Dedifferentiated amniotic fluid mesenchymal stem cell (primary cell): Measurements from ENCODE around the gene TGM1.

Source experiments
- DNase-seq: peaks from one replicate; pipeline ENCODE4 v3.0.0-alpha.2; 2016; ENCODE audit errors: extremely low spot score

The TGM1 gene

DNA sequence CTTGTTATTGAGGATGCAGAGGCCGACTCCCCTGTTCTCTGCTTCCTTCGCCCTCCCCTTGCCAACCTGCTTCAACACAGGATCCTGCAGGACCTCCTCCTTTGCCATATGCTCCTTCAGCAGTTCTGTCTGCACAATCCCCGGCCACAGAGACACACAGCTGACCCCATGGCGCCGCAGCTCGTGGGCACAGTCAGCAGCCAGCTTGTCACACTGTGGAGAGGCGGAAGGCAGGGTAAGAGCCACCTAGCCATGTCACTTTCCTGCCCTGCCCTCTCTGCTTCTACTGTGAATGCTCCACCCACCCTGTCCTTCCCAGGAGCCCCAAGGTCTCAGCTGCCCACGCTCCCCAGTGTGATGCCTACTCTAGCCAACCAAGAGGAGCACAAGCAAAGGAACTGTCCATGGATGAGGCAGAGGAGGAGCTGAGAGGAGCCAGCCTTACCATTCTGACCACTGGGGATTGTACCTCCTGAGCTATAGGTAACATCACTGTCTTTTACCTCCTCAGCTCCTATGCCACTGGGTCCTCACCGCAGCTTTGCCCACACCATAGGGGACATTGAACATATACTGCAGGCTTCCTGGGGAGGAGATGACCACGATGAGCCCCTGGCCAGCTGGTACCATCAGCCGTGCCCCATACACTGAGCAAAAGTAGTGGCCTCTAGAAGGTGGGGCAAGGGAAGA, 29.3 kb upstream of the TGM1 start:
- DNase-seq = no peak

DNA sequence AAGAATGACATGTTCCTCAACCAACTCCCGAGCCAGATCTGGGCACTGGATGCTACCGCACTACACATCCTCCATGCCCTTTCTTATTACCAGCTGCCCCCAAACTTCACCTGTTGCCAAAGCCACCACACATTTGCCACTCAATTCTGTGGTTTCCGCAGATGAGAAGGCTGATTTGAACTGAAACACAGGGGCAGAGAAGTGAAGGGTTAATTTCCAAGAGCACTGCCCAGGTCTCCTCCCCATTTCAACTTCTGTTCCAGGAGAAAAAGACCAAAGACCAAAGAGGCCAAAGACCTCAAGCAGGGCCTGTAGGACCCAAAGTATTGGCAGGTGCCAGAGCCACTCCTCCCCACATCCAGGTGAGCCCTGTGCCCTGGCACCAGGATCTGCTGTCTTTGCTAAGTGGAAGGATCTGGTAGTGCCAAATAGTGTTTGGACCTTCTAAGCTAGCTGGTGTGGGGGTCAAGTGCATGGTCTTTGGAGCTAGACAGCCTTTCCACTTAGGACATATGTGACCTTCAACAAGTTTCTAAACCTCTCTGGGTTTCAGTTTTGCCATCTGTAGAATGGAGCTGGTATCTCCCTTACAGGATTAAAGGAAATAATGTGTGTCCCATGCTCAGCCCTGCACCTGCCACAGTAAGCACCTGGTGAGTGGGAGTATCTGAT, 28.6 kb upstream of the TGM1 start:
- no peak for DNase-seq

DNA sequence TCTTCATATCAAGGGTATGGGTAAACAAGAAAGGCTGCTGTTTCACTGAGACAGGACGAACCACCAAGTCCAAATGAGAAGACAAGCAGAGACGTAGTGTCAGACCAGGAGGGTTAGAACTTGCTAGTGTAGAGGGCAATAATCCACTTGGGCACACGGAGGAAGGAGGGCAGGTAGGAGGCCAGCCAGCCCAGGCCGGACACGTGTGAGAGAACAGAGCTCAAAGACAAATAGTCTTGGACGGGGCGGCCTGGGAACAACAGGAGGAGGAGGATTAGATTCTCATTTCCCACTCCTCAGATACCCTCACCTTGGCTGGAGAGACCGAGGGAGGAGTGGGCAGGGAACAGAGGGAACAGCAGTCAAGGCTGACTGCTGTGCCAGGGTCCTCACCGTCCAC, 27.8 kb upstream of the TGM1 start:
- DNase-seq = no peak

DNA sequence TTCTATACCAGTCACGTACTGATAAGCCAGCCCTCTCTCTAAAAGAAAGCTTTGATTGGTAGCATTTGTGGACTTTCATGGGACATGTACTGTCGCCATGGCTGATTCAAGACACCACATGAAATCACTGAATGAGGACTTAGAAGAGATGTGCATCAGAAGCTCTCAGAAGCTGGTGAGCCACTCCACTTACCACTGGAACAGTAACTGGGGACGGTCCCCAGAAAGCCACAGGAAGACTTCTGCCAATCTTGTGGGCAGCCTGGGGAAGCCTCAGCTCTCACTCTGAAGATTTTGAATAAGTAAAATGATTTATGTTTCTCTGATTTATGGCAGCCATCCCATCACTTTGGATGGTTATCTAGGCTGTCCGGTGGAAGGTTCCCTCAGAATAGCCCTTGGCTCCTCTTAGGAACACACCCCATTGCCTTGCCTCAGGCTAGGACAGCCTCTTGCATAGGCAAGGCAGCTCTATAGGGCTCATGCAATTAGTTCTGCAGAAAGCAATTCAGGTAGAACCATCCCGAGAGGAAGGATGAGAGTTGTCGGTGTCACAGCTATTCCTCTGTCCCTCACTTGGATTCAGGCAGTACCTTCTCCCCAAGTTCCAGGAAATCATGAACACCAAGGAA, 26.8 kb upstream of the TGM1 start:
- DNase-seq = no peak

DNA sequence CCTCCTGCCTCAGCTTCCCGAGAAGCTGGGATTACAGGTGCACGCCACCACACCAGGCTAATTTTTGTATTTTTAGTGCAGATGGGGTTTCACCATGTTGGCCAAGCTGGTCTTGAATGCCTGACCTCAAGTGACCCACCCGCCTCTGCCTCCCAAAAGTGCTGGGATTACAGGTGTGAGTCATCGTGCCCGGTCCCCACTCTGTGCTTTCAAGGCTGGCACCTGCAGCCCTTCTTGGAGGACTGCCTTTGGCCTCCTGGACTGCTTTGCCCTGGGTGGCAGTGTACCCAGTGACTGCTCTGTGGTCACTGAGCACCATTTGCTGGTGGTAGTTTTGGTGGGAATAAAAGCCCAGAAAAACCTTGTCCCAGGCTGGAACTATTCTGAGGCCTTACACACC, 24.0 kb upstream of the TGM1 start:
- DNase-seq = no peak

DNA sequence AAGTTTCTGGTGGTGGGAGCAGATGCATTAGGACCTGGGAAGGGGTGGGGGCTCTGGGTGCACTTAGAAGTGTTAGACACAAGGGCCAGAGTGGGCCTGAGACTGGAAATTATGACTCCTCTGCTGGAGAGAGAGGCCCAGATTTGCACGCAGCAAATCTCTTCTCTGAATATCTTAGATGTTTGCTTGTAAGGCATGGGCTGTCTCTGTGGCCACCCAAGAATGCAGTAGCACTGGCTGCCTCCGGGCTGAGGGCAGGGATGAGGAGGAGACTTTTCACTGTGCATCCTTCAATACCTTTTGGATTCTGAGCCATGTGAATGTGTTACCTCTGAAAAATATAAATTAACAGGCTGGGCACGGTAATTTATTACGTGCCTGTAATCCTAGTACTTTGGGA, 22.4 kb upstream of the TGM1 start:
- DNase-seq = no peak

DNA sequence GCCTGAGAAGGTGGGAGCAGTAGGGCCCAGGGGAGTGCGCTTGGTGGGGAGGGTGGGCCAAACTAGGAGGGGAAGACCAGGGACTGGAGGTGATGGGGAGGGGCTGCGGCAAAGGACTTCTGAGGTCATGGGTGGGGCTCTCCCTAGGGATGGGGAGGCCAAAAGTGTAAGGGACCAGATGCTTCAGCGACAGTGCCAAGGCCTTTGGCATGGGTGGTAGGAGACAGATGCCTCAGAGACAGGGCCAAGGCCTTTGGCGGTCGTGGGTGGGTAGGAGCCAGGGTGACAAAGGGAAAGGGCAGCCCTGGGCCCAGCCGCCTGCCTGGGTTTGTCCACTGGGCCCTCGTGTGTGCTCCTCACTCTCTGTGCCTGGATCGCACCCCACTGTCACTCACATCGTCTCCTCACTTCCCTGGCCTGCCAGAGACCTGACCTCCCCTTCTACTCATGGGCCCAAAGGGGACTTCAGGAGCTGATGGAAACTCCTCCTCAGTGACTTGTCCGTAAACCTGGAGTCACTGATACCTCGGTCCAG, 21.6 kb upstream of the TGM1 start:
- DNase-seq = no peak

DNA sequence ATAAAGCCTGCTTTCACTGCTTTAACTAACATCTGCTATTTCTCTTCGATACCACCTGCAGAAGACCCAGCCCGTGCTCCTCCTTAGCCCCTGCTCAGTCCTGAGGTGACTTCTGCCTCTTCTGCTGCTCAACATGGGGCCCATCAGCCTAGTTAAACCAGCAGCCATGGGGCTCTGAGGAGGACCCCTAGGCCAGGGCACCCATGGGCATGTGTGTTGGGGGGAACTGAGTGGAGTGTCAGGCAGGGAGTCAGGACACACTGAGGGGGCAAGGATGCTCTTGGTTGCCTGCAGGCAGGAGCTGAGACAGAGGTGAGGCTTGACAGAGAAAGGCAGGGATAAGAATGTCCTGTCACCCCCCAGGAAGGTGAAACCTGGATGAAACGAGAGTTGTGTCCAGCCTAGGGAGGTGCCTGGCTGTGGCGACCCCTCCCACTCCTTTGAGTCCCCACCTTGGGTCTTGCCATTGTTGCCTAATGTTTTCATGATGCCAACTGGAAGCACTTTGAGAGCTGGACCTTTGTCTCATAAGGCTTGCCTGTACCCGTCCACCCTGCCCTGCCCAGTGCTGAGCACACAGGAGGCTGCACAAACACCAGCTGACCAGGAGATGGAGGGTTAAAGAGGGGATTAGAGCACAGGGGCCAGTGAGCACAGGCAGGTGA, 21.0 kb upstream of the TGM1 start:
- no peak for DNase-seq

DNA sequence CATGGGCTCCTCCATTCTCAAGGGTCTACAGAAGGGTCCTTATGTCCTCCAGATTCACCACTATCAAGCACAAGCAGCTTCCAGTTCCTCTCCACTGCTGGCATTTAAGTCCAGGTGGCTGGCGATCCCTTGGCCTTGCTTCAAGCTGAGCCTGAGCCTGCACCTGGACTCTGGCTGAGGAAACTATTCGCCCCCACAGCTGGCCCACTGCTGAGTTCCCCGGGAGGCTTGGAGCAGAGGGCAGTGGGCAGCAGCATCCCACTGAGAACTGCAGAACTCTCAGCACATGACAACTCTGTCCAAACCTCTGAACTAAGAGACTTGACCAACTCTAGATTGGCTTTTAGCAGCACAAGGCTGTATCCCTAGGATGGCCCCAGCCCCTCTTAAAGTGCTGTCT, 19.8 kb upstream of the TGM1 start:
- DNase-seq = no peak

DNA sequence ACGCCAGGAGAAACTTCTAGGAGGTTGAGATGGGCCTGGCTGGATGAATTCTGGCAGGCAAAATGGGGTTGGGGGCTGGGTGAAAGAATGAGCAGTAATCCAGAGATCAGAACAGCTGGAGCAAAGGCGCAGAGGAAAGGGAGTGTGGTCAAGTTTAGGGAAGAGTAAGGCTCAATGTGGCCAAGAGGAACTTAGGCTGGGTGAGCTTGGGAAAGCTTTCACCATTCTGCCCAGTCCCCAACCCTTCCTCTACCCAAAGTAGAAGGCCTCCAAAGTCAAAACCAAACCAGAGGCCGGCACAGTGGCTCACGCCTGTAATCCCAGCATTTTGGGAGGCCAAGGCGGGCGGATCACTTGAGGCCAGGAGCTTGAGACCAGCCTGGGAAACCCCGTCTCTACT, 18.7 kb upstream of the TGM1 start:
- no peak for DNase-seq

DNA sequence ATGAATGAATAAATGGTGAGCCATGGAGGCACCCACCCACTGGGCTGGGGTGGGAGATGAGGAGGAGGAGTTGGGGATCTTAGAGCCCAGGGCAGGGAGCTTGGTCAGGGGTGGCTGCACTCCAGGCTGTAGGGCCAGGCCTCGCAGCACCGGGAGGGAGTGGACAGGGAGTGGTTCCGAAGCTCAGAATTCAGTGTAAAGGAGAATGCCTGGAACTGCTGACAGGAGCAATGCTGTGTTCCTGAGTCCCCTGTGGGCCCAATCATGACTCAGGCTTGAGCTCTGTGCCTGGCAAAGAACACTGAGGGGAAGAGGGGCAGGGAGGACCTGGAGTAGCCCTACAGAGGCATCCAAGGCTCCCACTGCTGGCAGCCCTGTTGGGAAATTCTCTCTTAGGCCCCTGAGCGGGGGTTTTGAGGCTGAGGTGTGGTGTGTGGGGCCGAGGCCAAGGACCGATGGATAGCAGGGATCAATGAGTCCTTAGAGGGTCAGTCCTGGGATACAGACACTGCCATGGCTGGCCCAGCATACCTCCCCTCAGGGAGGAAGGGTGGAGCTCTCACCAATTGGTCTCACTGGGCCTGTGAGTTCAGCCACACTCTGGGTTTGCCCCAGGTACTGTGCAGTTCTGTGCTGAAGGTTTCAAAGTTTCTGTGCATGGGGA, 18.0 kb upstream of the TGM1 start:
- DNase-seq = no peak

DNA sequence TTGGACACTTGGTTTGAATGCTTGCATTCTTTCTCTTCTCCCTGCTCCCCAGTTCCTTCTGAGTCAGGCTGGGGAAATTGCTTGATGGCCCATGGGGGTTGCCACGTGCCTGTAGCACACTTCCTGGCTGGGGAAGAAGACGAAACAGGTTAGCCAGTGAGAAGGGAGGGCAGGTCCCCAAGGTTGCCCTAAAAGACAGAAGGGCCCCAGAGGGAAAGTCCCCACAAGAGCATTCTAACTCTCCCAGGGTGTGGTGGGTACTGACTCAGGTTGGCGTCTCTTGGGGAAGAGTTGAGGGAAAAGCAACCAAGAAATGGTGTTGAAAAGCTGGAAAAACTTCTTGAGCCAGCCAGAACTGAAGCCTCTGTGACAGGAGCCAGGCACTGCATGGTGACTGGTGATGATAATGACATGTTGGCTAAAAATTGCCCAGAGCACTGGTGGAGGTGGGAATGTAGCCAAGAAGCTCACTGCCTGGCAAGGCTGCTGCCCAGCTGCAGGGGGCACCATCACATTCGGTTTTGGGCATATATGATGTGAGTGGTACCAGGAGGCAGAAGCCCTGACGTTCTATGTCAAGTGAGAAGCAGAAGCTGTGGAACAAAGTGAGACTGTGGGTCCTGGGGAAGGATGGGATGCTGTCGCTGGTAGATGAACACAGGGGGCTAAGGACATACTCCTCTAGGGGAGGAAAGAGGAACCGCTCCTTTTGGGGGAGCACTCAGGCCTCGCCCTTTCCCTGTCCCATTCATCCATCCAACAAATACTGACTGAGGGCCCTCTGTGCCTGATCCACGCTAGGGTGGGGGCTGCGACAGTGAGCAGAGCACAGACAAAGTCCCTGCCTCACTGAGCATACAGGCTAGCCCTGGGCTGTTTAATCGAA, 16.6 kb upstream of the TGM1 start:
- DNase-seq = no peak

DNA sequence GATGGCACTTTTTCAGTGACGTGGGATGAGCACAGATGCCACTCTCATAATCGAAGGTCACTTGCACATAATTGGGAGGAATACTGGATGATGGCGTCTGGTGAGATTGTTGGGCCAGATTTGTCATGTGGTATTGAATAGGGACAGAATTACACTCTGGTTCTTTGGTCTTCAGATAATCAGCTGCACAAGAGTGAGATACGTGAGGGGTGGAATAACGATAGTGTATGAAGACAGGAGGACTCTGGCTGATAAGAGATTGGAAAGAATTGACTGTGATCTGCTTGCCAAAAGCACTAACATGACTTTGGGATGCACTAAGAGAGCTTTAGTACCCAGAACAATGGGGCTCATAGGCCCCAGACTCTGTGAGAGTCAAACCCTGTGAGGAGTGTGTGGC, 15.4 kb upstream of the TGM1 start:
- no peak for DNase-seq

DNA sequence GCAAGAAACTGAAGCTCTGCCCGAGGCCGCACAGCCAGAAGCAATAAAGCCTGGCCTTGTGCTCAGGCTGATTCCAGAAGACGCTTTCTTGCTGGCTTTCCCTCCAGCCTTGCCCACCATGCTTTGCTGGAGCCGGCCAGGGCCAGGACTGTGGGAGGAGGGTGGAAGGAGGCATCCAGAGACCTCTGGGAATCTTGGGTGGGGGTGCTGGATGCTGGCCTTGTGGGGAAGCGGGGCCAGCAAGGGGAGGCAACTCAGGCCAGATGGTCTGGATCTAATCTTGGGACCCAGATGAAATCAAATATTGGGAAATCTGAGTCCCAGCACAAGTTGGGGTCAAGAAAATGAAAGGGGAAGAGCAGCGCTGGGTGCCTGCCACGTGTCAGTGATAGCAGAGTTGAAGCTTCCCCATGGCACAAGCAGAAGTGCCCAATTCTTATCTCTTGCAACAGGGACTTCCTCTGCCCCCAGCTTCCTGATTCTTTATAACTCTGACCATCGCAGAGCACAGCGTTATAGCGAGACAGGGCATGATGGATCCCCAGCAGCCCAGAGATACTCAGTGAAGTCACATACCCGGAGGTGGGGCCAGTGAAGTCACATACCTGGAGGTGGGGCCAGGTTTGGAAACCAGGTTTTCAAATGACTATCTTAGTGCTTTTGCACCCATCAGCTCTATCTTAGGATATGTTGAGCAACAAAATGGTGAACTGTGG, 14.8 kb upstream of the TGM1 start:
- DNase-seq = no peak

DNA sequence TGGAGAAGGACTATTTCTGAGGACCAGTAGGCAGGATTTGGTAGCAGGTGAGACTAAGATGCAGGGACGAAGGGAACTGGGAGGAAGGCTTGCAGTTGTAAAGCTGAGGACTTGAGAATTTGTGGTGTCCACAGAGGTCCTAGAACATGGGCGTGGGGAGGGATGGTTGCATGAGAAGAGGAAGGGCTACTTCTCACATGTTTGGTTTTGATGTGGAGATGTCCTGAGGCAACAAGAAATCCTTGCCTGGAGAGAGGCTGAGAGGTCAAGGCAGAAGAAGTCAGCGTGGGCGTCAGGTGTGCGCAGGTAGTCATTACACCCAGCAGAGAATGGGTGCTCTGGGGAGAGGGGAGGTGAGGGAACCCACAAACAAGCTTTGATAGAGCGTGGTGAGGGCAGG, 14.1 kb upstream of the TGM1 start:
- DNase-seq = no peak

DNA sequence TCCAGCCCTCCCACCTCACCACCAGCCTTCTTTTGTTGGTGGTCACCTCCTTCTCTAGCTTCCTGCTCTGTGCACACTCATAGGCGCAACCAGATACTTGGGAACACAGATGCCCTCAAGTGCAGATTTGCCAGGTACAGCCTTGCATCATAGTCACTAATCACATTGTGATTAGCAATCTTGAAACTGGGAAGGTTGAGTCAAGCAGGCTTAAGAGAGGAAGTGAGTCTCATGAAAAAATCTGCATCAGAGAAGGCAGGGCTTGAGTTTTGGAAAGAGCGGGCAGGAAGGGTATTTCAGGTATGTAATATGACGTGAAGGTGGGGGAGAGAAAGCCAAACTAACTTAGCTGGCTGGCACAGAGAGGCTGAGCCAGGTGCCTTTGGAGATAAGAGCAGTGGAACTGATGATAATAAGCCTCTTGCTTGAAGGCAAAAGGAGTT, 11.1 kb upstream of the TGM1 start:
- no peak for DNase-seq

DNA sequence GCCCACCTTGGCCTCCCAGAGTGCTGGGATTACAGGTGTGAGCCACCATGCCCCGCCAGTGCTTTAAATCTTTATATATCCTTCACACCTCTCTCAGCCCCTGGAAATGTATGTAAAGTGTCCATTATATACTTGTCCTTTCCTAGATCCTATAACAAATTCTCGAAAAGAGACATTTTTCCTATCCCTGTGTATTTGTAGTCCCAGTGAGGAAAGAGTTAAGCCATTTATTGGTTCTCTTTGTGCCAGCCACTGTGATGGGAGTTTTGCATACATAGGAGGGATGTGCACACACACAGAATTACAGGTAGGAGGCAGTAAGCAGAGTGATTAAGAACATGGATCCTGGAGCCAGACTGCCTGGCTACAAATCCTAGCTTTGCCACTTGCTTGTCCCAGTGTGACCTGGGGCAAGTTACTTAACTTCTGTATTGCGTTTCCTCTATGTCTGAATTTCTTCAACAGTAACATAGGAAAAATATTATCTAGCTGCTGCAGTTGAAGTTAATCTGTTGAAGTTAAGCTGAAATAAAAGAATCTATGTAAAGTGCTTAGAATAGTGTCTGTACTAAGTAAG, 10.5 kb upstream of the TGM1 start:
- no peak for DNase-seq

DNA sequence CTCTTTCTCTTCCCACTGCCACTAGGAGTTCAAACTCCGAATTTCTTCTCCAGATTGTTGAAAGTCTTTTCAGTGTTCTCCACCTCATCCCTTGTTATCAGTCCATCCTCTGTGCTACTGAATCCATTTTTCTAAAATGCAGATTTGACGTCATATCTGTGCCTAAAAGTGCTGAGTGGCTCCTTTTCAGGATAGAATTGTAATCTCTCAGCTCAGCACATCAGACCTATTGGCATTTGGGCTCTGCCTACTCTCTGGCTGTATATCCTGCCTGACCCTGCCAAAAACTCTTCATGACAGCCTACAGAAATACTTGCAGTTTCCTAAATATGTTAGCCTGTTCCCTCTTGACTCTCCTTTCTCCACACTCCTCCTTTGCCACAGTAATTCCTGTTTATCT, 9.5 kb upstream of the TGM1 start:
- DNase-seq = no peak

DNA sequence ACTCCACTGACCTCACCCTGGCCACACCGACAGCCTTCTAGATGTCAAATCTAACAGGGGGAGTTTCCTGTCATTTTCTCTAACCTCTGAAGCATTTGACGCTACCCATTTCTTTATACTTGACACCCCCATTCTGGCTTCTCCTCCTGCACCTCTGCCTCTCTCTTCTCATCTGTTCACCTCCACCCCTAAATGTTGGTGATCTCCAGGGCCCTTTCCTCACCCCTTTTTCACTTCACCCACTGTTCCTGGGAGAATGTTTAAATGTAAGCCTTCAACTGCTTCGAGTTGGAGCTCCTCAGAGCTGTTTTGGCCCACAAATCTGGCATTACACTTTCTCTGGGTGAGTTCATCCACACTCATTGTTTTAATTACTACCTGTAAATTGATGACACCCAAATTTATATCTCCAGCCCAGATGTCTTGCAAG, 8.9 kb upstream of the TGM1 start:
- no peak for DNase-seq
